Measurements from ENCODE around the gene GIT2. TPM values are rescaled to one million over a fixed set of nuclear protein-coding genes. Genes with fewer than 3 reads are reported as not detected.

GIT2 gene
- total and polyA plus RNA-seq, 2 of the 8 experiments (the other 6 are each of a cell fraction or from before 2014, with no cell fraction given), result 9.6 to 20.7 TPM

- TF ChIP-seq CHD7 (IDR thresholded peaks at IDR 0.05; ENCODE audit: insufficient replicate concordance, low read length), result no peak
- TF ChIP-seq SIX5 (IDR thresholded peaks at IDR 0.05; ENCODE audit: low read depth, low read length), result no peak
- no peak for TF ChIP-seq TBP (IDR thresholded peaks at IDR 0.05; ENCODE audit: low read depth, low read length)
- no peak for TF ChIP-seq GTF2F1 (IDR thresholded peaks at IDR 0.05; ENCODE audit: borderline replicate concordance, low read depth, low read length)
- TF ChIP-seq SIRT6 (IDR thresholded peaks at IDR 0.05; ENCODE audit: low read length), result no peak
- no peak for TF ChIP-seq JUN (IDR thresholded peaks at IDR 0.05; ENCODE audit: low read depth, low read length)
- TF ChIP-seq RXRA (IDR thresholded peaks at IDR 0.05; ENCODE audit: insufficient read depth, low read depth, low read length), result no peak
- no peak for TF ChIP-seq USF2 (IDR thresholded peaks at IDR 0.05; ENCODE audit: low read length)
Measured at GRCh38 chr12:109892165-109892715, 103.9 kb downstream of the GIT2 start (continued).
